Measurements from ENCODE around the gene CCDC106. TPM values are rescaled to one million over a fixed set of nuclear protein-coding genes. Genes with fewer than 3 reads are reported as not detected.

Gene CCDC106
- total RNA-seq, 1 experiment from 2014 or later: 36.0 TPM

GRCh38 chr19:55681131-55682092 is 33.4 kb downstream of the CCDC106 start:
- ChIA-PET POLR2A (ENCODE audit: unreplicated experiment) (interaction anchor here (0.6 kb wide), 1 partner anchor 9 kb away, joined by 3 read pairs; no protein-coding TSS in a partner anchor), CTCF (interaction anchor here (0.5 kb wide), 1 partner anchor 525 kb away, joined by 5 read pairs; no protein-coding TSS in a partner anchor)
- DNase-seq (no peak), ATAC-seq (no peak)
- Histone ChIP-seq H3K4me3 (ENCODE audit: low read length) (no peak overlapping the region), H3K36me3 (ENCODE audit: low read depth, low read length) (peaks cover 52% of the 10 kb centered on the region), H3K27ac (ENCODE audit: low read length) (no peak overlapping the region), H2AFZ (ENCODE audit: low read length) (no peak overlapping the region), H3K9me3 (ENCODE audit: low read length) (no peaks in the 10 kb centered on the region), H3K9me2 (replicated peaks; ENCODE audit: low read length) (no peaks in the 10 kb centered on the region), H3K4me1 (ENCODE audit: insufficient read depth, low read length) (peaks cover 29% of the 10 kb centered on the region), H3K9ac (ENCODE audit: low read length) (no peak overlapping the region), H3F3A (ENCODE audit: low read length, unreplicated experiment) (no peaks in the 10 kb centered on the region), H3K27me3 (ENCODE audit: low read length) (no peaks in the 10 kb centered on the region), H3K4me2 (ENCODE audit: low read length) (no peak overlapping the region), H4K20me1 (ENCODE audit: low read length) (peaks cover 43% of the 10 kb centered on the region), H3K79me2 (ENCODE audit: low read length) (peaks cover 88% of the 10 kb centered on the region)
- no TSS peak for BruUV-seq (replicated peaks)
- intact Hi-C loops (cut with micrococcal nuclease): no loop called here
- no peak for TF ChIP-seq EZH2phosphoT487 (IDR thresholded peaks at IDR 0.05; ENCODE audit: borderline replicate concordance, low read length)
- no peak for TF ChIP-seq CTCF (conservative IDR thresholded peaks at IDR 0.05; ENCODE audit: low read depth, low read length)
- no peak for TF ChIP-seq EZH2 (IDR thresholded peaks at IDR 0.05; ENCODE audit: low read length, unreplicated experiment)

GRCh38 chr19:55683449-55684261 is 35.6 kb downstream of the CCDC106 start:
- no peak overlapping the region for H3K4me3 ChIP-seq (ENCODE audit: low read length)
- H3K9me2 ChIP-seq (replicated peaks; ENCODE audit: low read length): no peaks in the 10 kb centered on the region
- ChIA-PET CTCF (no interaction called here), POLR2A (ENCODE audit: unreplicated experiment) (no interaction called here)
- no peaks in the 10 kb centered on the region for H3F3A ChIP-seq (ENCODE audit: low read length, unreplicated experiment)
- H3K9me3 ChIP-seq (ENCODE audit: low read length): no peaks in the 10 kb centered on the region
- intact Hi-C loops (cut with micrococcal nuclease): no loop called here
- H4K20me1 ChIP-seq (ENCODE audit: low read length): peaks cover 41% of the 10 kb centered on the region
- no peak overlapping the region for H2AFZ ChIP-seq (ENCODE audit: low read length)
- no peaks in the 10 kb centered on the region for H3K27me3 ChIP-seq (ENCODE audit: low read length)
- H3K9ac ChIP-seq (ENCODE audit: low read length): no peak overlapping the region
- H3K4me1 ChIP-seq (ENCODE audit: insufficient read depth, low read length): peaks cover 19% of the 10 kb centered on the region
- no peak overlapping the region for H3K27ac ChIP-seq (ENCODE audit: low read length)
- no peak overlapping the region for H3K4me2 ChIP-seq (ENCODE audit: low read length)
- no peak for TF ChIP-seq EZH2phosphoT487 (IDR thresholded peaks at IDR 0.05; ENCODE audit: borderline replicate concordance, low read length)
- no peak for TF ChIP-seq EZH2 (IDR thresholded peaks at IDR 0.05; ENCODE audit: low read length, unreplicated experiment)
- no peak for TF ChIP-seq CTCF (conservative IDR thresholded peaks at IDR 0.05; ENCODE audit: low read depth, low read length)
- H3K36me3 ChIP-seq (ENCODE audit: low read depth, low read length): peaks cover 52% of the 10 kb centered on the region
- DNase-seq (no peak), ATAC-seq (peak; percentile 7; the same call in 1 of the 2 replicates)
- no TSS peak for BruUV-seq (replicated peaks)
- H3K79me2 ChIP-seq (ENCODE audit: low read length): peaks cover 73% of the 10 kb centered on the region
